ENCODE measurements around the gene LTB4R2. TPM values are rescaled to one million over a fixed set of nuclear protein-coding genes. Genes with fewer than 3 reads are reported as not detected.
A peak's percentile ranks its signal among the peaks of the same experiment; 100 is the strongest.

Gene LTB4R2
- total RNA-seq, 1 donor from 2014 or later = 1.8 TPM

GRCh38 chr14:24283796-24284460 is 26.0 kb upstream of the LTB4R2 start:
- no peaks in the 10 kb centered on the region for H3K9me3 Mint-ChIP-seq

GRCh38 chr14:24284501-24285035 is 25.4 kb upstream of the LTB4R2 start:
- peak overlapping the region; percentile 41 for H3K4me3 Mint-ChIP-seq
- H3K4me1 Mint-ChIP-seq = no peaks in the 10 kb centered on the region
- H2AFZ ChIP-seq (replicated peaks) = no peak overlapping the region
- H3K27ac Mint-ChIP-seq = no peak overlapping the region
- no peak overlapping the region for H3K4me2 ChIP-seq
- H4K20me1 ChIP-seq (ENCODE audit: low read depth) = no peaks in the 10 kb centered on the region
- no peaks in the 10 kb centered on the region for H3K36me3 ChIP-seq
- H3K9ac ChIP-seq = no peak overlapping the region
- peaks cover 2% of the 10 kb centered on the region for H3K27me3 Mint-ChIP-seq (ENCODE audit: insufficient read depth, low read depth)
- TF ChIP-seq CTCF (IDR thresholded peaks at IDR 0.05) = no peak
- TF ChIP-seq EZH2 (IDR thresholded peaks at IDR 0.05) = no peak
- TF ChIP-seq EZH2phosphoT487 (IDR thresholded peaks at IDR 0.05) = no peak
- H3K9me3 Mint-ChIP-seq = no peaks in the 10 kb centered on the region
- H3K36me3 Mint-ChIP-seq = no peaks in the 10 kb centered on the region
- H3K27me3 ChIP-seq = no peaks in the 10 kb centered on the region
- no peak overlapping the region for H3K27ac ChIP-seq
- H3K9me3 ChIP-seq (ENCODE audit: low read depth) = no peaks in the 10 kb centered on the region
- no peak for DNase-seq (ENCODE audit: low spot score)
- H3K4me1 ChIP-seq = no peaks in the 10 kb centered on the region
- no peak overlapping the region for H3K4me3 ChIP-seq
- no peaks in the 10 kb centered on the region for H3F3A ChIP-seq (ENCODE audit: low read depth)
- no peaks in the 10 kb centered on the region for H3K79me2 ChIP-seq (ENCODE audit: low read depth)

More at GRCh38 chr14:24283796-24284460, 26.0 kb upstream of the LTB4R2 start:
- no peak overlapping the region for H3K4me3 Mint-ChIP-seq
- H3K27me3 Mint-ChIP-seq (ENCODE audit: insufficient read depth, low read depth) = peaks cover 2% of the 10 kb centered on the region
- H3K4me1 Mint-ChIP-seq = no peaks in the 10 kb centered on the region
- no peak overlapping the region for H3K9ac ChIP-seq
- no peak overlapping the region for H3K4me2 ChIP-seq
- TF ChIP-seq CTCF (IDR thresholded peaks at IDR 0.05) = no peak
- TF ChIP-seq EZH2 (IDR thresholded peaks at IDR 0.05) = no peak
- no peak for TF ChIP-seq EZH2phosphoT487 (IDR thresholded peaks at IDR 0.05)
- H3K36me3 ChIP-seq = no peaks in the 10 kb centered on the region
- no peaks in the 10 kb centered on the region for H3F3A ChIP-seq (ENCODE audit: low read depth)
- H2AFZ ChIP-seq (replicated peaks) = no peak overlapping the region
- H3K36me3 Mint-ChIP-seq = no peaks in the 10 kb centered on the region
- H3K27ac Mint-ChIP-seq = peak overlapping the region; percentile 43
- no peak overlapping the region for H3K4me3 ChIP-seq
- no peaks in the 10 kb centered on the region for H4K20me1 ChIP-seq (ENCODE audit: low read depth)
- no peaks in the 10 kb centered on the region for H3K9me3 ChIP-seq (ENCODE audit: low read depth)
- no peaks in the 10 kb centered on the region for H3K27me3 ChIP-seq
- H3K4me1 ChIP-seq = no peaks in the 10 kb centered on the region
- peak; percentile 8 for DNase-seq (ENCODE audit: low spot score)
- no peak overlapping the region for H3K27ac ChIP-seq
- no peaks in the 10 kb centered on the region for H3K79me2 ChIP-seq (ENCODE audit: low read depth)

GRCh38 chr14:24285351-24285750 is 24.6 kb upstream of the LTB4R2 start:
- H3K4me3 ChIP-seq = no peak overlapping the region
- no peaks in the 10 kb centered on the region for H3K9me3 ChIP-seq (ENCODE audit: low read depth)
- H3F3A ChIP-seq (ENCODE audit: low read depth) = no peaks in the 10 kb centered on the region
- no peak for TF ChIP-seq CTCF (IDR thresholded peaks at IDR 0.05)
- TF ChIP-seq EZH2 (IDR thresholded peaks at IDR 0.05) = no peak
- no peak for TF ChIP-seq EZH2phosphoT487 (IDR thresholded peaks at IDR 0.05)
- peaks cover 2% of the 10 kb centered on the region for H3K27me3 Mint-ChIP-seq (ENCODE audit: insufficient read depth, low read depth)
- H3K79me2 ChIP-seq (ENCODE audit: low read depth) = no peaks in the 10 kb centered on the region
- no peak overlapping the region for H3K27ac ChIP-seq
- H3K9ac ChIP-seq = no peak overlapping the region
- no peak for DNase-seq (ENCODE audit: low spot score)
- no peaks in the 10 kb centered on the region for H3K4me1 ChIP-seq
- no peaks in the 10 kb centered on the region for H4K20me1 ChIP-seq (ENCODE audit: low read depth)
- no peaks in the 10 kb centered on the region for H3K9me3 Mint-ChIP-seq
- no peak overlapping the region for H2AFZ ChIP-seq (replicated peaks)
- H3K36me3 Mint-ChIP-seq = peaks cover under 1% of the 10 kb centered on the region
- H3K27ac Mint-ChIP-seq = peak overlapping the region; percentile 25
- H3K4me3 Mint-ChIP-seq = no peak overlapping the region
- H3K4me1 Mint-ChIP-seq = no peaks in the 10 kb centered on the region
- H3K4me2 ChIP-seq = no peak overlapping the region
- H3K36me3 ChIP-seq = no peaks in the 10 kb centered on the region
- no peaks in the 10 kb centered on the region for H3K27me3 ChIP-seq
